Measurements from ENCODE around the gene PLCL1. TPM values are rescaled to one million over a fixed set of nuclear protein-coding genes. Genes with fewer than 3 reads are reported as not detected.

Gene PLCL1
- total RNA-seq, 2 experiments from 2014 or later, result 0.20 to 0.26 TPM

DNA sequence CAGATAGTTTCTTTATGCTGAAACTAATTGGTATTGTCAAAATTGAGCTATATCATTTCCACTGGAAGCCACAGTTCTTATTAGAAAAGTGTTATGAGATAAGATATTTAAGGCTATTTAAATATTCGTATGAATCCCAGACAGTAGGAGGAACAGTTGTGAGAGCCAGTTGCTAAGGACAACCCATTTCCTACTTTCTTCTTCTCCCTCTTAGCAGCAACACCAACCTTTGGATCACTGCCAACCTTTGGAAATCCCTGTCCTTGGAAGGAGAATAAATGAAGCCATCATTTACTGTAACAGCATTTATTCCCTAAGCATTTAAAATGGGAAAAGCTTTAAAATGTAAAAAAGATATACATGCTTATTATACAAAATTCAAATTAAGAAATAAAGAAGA, 85.8 kb downstream of the PLCL1 start:
- DNase-seq, result no peak
- no peaks in the 10 kb centered on the region for H3K36me3 Mint-ChIP-seq
- H3K4me3 Mint-ChIP-seq, result no peak overlapping the region
- H3K27me3 Mint-ChIP-seq, result no peaks in the 10 kb centered on the region
- no peak overlapping the region for H3K27ac Mint-ChIP-seq
- H3K9me3 Mint-ChIP-seq (ENCODE audit: low read depth), result no peaks in the 10 kb centered on the region
- no peak for ATAC-seq
- CTCF ChIA-PET, result no interaction called here
- peaks cover 13% of the 10 kb centered on the region for H3K4me1 Mint-ChIP-seq

DNA sequence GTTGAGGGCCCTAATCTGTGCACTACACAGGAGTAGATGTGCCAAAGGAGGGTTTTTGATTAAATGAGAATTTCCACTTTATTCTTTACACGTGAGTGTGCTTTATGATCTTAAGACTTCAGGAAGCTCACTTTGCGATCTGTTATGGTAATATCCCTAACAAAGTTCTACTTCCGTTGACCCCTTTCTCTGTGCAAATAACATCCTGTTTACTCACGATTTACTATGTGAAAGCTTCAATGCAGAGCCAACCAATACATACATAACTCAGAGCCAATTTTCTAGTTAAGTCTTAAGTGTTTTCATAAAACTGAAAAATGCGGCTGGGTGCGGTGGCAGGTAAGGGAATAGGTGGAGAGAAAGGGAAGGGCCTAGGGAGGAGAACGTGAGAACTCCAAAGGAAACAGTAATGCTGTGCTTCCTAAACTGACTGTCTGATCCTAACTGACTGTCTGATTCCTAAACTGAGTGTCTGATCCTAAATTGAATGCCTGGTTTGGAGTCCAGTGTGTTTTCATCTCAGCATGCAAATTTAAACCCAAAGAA, 87.6 kb downstream of the PLCL1 start:
- Mint-ChIP-seq H3K36me3 (no peaks in the 10 kb centered on the region), H3K4me1 (peaks cover 13% of the 10 kb centered on the region), H3K9me3 (ENCODE audit: low read depth) (no peaks in the 10 kb centered on the region), H3K27me3 (peaks cover under 1% of the 10 kb centered on the region), H3K27ac (no peak overlapping the region), H3K4me3 (no peak overlapping the region)
- ATAC-seq (no peak), DNase-seq (no peak)
- CTCF ChIA-PET, result no interaction called here

DNA sequence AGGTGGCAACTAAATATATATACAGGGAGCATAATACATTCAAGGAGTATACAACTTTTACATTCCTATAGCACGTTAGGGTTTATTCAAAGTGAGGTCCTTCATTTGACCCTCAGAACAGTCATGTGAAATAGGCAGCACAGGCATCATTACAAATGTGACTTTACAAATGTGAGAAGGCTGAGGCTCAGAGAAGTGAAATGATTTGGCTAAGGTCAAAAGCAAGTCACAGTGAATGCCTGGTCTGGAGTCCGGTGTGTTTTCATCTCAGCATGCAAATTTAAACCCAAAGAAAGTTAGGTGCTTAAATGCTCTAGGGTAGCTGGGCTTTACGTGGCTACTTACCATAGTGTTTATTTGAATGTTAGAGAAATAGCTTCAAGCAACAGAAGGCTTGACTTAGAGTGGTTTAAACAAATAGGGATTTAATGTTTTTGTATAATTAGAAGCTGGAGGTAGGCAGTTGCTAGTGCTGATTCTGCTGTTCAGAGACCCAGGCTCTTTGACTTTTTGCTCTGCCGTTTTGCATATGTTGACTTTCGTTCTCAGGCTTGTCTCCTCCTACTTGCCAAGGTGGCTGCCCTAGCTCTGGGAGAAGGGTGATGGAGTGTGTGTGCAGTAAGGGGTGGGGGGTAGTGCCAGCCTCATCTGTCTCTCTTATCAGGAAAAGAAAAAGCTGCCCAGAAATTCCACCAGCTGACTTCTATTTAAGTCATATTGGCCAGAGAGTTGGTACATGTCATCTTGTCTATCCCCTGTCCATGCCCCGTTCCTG, 89.2 kb downstream of the PLCL1 start:
- ATAC-seq, result no peak
- DNase-seq, result no peak
- no peaks in the 10 kb centered on the region for H3K36me3 Mint-ChIP-seq
- H3K4me1 Mint-ChIP-seq, result peaks cover 12% of the 10 kb centered on the region
- CTCF ChIA-PET, result no interaction called here
- peaks cover 3% of the 10 kb centered on the region for H3K27me3 Mint-ChIP-seq
- H3K27ac Mint-ChIP-seq, result no peak overlapping the region
- H3K4me3 Mint-ChIP-seq, result no peak overlapping the region
- H3K9me3 Mint-ChIP-seq (ENCODE audit: low read depth), result no peaks in the 10 kb centered on the region

DNA sequence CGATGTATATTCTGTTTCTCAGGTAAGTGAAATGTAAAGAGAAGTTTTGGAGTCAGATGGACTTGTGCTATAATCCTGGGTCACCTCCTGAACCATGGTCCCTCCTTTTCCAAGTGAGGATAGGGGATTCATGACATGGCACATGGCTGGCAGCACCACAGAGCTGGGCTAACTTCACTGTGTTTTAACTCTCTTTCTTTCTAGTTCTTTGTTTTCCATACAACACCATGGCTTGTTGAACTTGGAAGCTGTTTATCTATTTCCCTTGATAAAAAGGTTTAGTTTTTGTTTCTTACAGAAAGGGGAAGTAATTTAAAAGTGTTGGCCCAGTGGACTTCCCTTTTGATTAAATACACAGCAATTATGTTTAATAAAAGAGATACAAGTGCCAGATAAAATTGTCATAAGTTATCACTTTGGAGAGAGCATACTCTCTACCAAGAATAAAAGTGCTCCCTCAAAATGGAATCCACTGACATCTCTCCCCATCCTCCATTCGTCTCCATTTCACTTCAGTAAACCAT, 90.4 kb downstream of the PLCL1 start:
- DNase-seq, result no peak
- CTCF ChIA-PET, result no interaction called here
- ATAC-seq, result no peak
- no peak overlapping the region for H3K27ac Mint-ChIP-seq
- no peaks in the 10 kb centered on the region for H3K36me3 Mint-ChIP-seq
- H3K27me3 Mint-ChIP-seq, result peaks cover 3% of the 10 kb centered on the region
- H3K4me3 Mint-ChIP-seq, result no peak overlapping the region
- no peaks in the 10 kb centered on the region for H3K9me3 Mint-ChIP-seq (ENCODE audit: low read depth)
- H3K4me1 Mint-ChIP-seq, result peaks cover 6% of the 10 kb centered on the region

DNA sequence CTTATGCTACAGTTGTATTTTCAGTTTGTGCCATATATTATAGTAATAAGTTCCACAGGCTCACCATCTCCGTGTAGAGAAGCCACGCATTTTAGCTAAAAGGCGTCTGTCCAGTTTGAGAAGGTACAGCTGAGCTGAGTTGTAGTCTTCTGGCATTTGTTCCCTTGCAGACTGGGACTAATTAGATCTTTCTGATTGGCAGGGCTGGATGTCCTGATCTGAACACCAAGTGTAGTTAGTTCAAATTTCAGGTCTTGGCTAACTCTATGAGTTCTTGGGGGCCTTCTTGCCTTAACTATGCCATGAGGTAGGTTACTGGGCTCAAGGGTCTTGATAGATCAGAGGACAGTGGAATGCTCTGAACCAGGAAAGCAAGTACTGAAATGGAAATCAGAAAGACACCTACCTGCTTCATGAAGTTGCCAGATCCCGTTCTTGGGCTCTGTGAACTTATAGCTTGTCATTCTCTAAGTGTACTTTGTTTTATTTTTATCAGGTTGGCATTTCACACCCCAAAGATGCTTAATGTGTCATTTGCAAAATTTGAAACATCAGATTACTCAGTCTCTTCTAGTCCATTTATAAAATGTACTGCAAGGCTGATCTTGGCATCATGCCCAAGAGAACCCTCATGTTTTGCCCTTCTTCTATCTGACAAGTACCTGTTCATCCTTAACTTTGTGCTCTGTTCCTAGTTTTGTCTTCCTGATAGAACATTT, 93.7 kb downstream of the PLCL1 start:
- CTCF ChIA-PET, result no interaction called here
- Mint-ChIP-seq H3K9me3 (ENCODE audit: low read depth) (no peaks in the 10 kb centered on the region), H3K4me1 (no peaks in the 10 kb centered on the region), H3K27ac (no peak overlapping the region), H3K27me3 (peaks cover 18% of the 10 kb centered on the region), H3K4me3 (no peak overlapping the region), H3K36me3 (no peaks in the 10 kb centered on the region)
- DNase-seq (no peak), ATAC-seq (no peak)

DNA sequence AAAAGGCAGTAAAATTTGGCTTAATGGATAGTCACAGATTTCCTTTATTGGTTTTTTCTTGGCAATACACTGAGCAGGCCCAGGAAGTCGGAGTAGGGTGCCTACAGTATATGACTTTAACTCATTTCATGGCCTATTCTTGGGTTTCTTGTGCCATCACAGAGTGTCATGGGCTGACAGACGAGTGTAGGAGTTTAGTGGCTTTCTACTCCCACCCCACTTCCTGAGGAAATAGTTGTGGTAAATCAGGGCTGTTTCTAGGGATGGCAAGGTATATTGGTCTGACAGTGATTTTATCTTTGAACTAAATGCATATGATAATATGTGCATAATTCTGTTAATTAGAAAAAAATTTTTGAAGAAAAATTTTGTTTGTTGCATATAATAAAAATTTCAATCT, 100.1 kb downstream of the PLCL1 start:
- Mint-ChIP-seq H3K9me3 (ENCODE audit: low read depth) (no peaks in the 10 kb centered on the region), H3K27me3 (peaks cover 44% of the 10 kb centered on the region)
- DNase-seq, result no peak

DNA sequence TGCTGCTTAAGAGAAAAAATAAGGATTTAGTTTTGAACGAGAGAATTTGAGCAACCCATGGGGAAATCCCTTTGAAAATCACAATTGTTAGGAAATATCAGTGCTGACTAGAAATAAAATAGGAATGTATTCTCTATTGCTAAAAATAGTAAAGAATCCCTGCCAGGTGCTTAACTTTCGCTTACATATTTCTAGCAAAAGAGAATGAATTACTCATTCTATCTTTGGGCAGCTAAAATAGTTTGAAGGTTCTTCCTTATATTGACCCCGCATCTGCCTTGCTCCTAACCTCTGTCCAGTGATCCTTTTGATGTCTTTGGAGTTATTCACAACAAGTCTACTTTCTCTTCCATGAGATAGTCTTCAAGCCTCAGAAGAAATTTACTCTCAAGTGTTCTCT, 103.8 kb downstream of the PLCL1 start:
- Mint-ChIP-seq H3K4me3 (no peak overlapping the region), H3K36me3 (peaks cover 1% of the 10 kb centered on the region), H3K4me1 (peaks cover 5% of the 10 kb centered on the region), H3K9me3 (ENCODE audit: low read depth) (no peaks in the 10 kb centered on the region), H3K27me3 (peaks cover 37% of the 10 kb centered on the region), H3K27ac (no peak overlapping the region)
- DNase-seq, result no peak
- no peak for ATAC-seq
- CTCF ChIA-PET, result no interaction called here

More for the DNA sequence above, 100.1 kb downstream of the PLCL1 start:
- CTCF ChIA-PET, result interaction anchor here (0.8 kb wide), 1 partner anchor 52 kb away, joined by 3 read pairs; no protein-coding TSS in a partner anchor
- no peak for ATAC-seq
- Mint-ChIP-seq H3K4me3 (no peak overlapping the region), H3K36me3 (peaks cover 1% of the 10 kb centered on the region), H3K27ac (no peak overlapping the region), H3K4me1 (peaks cover 5% of the 10 kb centered on the region)

DNA sequence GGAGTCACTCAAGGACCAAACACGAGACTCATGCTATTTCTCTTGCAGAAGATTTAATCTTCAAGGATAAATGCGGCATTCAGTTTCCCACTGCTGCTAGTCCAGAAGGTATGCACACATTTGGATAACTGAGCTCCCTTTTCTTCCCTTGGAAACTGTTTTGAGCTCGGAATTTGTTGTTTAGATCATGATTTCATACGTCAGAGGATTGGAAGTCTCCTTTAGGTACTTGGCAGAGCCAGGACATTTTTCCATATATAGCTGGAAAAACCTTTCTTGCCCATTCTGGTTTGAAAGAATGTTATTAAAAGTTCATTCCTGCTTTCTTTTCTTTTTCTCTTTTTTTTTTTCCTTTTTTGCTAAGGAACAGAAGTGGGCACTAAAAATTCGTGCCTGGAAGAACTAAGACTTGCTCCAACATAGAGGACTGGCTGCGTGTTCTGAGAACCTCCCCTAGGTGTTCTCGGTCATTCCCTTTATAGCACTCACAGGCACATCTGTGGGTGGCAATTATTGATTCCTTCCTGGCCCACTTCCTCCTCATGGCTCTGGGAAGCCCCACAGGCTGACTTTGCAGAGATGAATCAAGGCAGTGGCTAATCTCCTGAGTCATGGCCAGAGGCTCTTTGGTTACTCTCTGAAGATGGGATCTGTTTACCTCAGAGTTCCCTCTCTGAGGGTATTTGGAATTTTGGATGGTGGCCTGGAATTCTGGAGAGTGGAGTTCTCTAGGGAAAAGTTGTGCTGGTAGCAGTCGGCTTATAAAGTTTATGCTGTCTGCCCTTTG, 104.8 kb downstream of the PLCL1 start:
- Mint-ChIP-seq H3K27ac (no peak overlapping the region), H3K9me3 (ENCODE audit: low read depth) (no peaks in the 10 kb centered on the region), H3K4me1 (peaks cover 3% of the 10 kb centered on the region), H3K36me3 (peaks cover under 1% of the 10 kb centered on the region), H3K4me3 (no peak overlapping the region), H3K27me3 (peaks cover 36% of the 10 kb centered on the region)
- no peak for ATAC-seq
- CTCF ChIA-PET, result no interaction called here
- DNase-seq, result no peak

DNA sequence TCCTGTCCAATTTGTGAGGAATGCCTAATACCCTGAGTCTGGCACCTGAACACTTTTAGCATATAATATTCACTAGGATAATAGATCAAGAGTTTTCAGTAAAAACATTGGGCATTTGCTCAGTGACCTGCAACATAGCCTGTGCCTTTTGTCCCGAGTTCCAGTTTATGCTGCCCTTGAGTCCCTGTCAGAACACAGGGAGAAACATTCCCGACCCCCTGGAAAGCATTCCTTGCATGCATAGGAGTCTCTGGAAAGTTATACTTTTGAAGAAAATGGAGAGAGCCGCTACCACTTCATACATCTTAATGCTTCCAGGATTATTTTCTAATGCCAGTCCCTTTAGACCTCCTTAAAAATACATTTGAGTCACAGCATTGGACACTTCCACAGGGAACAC, 107.3 kb downstream of the PLCL1 start:
- H3K27me3 Mint-ChIP-seq, result peaks cover 38% of the 10 kb centered on the region
- ATAC-seq (no peak), DNase-seq (no peak)
- no peaks in the 10 kb centered on the region for H3K9me3 Mint-ChIP-seq (ENCODE audit: low read depth)
- H3K4me1 Mint-ChIP-seq, result no peaks in the 10 kb centered on the region
- CTCF ChIA-PET, result no interaction called here
- no peaks in the 10 kb centered on the region for H3K36me3 Mint-ChIP-seq
- no peak overlapping the region for H3K4me3 Mint-ChIP-seq
- H3K27ac Mint-ChIP-seq, result no peak overlapping the region

DNA sequence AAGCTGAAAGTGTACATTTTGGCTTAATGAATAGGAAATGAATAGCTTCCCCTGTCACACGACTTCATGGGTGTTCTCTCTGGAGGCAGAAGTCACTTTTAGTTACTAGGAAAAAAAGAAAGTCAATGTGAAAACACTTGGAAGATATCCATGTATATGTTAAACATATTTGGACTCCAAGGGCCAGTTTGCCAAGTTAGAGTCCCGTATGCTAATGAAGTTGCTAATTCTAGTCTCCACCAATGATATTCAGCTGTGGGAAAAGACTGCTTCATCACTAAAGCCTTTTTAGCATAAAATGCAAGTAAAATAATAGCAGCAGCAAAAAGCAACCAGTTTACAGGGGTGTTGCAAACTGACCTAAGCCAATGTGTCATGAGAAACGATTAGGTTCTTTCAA, 108.7 kb downstream of the PLCL1 start:
- CTCF ChIA-PET, result no interaction called here
- Mint-ChIP-seq H3K4me1 (no peaks in the 10 kb centered on the region), H3K9me3 (ENCODE audit: low read depth) (peaks cover 2% of the 10 kb centered on the region), H3K27me3 (peaks cover 28% of the 10 kb centered on the region), H3K27ac (no peak overlapping the region), H3K4me3 (no peak overlapping the region), H3K36me3 (no peaks in the 10 kb centered on the region)
- DNase-seq (no peak), ATAC-seq (no peak)

DNA sequence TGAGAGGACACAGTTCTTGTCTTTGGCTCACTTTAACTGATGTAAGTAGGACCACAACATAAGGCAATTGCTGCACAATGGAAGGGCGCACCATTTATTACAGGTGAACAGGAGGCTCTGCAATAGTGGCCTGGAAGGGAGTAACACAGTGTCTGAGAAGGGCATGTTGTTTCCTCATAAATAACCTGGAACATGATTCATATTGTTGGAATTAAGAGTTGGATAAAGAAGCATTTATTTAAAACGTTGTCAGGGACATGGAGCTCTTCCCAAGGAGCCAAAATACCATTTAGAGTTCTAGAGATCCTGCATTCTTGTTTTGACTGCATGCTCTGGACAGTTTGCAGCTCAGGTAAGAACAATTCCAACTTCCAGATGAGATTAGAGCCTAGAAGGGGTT, 110.4 kb downstream of the PLCL1 start:
- no peak overlapping the region for H3K4me3 Mint-ChIP-seq
- ATAC-seq, result no peak

DNA sequence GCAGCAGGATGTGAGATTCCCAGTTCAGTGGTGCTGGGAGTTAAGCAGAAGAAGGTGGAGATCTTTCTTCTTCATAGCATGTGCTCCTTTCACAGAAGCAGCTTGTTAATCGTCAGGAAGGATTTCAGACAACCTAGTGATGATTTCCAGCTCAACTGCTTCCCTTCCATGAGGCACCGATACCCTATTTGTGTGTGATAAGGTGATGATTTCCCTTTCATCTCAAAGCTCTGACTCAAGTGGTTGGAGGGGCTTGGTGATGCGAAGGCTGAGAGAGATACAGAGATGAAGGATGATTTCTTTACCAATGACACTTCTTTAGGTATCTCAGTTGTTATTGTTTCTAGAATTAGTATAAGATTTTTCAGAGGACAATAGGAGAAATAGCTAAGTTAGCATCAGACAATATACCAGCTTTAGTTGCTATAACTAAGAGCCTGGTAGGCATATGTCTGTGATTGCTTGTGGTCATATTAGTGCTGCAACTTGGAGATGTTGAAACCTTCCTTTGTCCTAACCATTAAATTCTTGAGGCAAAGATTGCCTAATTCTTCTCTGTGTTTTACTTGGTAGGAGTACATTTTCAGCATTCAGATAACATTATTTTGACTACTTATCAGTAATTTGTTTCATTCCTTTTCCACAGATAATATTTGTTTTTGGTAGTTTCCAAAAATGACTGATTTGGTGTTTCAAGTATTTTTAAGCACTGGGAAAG, 111.3 kb downstream of the PLCL1 start:
- Mint-ChIP-seq H3K27ac (no peak overlapping the region), H3K4me1 (no peaks in the 10 kb centered on the region), H3K36me3 (no peaks in the 10 kb centered on the region), H3K9me3 (ENCODE audit: low read depth) (peaks cover 2% of the 10 kb centered on the region), H3K27me3 (peaks cover 13% of the 10 kb centered on the region), H3K4me3 (no peak overlapping the region)
- ATAC-seq (no peak), DNase-seq (no peak)
- CTCF ChIA-PET, result no interaction called here

More for the DNA sequence above, 110.4 kb downstream of the PLCL1 start:
- DNase-seq, result no peak
- Mint-ChIP-seq H3K9me3 (ENCODE audit: low read depth) (peaks cover 2% of the 10 kb centered on the region), H3K4me1 (no peaks in the 10 kb centered on the region), H3K36me3 (no peaks in the 10 kb centered on the region), H3K27me3 (peaks cover 18% of the 10 kb centered on the region), H3K27ac (no peak overlapping the region)
- CTCF ChIA-PET, result no interaction called here

DNA sequence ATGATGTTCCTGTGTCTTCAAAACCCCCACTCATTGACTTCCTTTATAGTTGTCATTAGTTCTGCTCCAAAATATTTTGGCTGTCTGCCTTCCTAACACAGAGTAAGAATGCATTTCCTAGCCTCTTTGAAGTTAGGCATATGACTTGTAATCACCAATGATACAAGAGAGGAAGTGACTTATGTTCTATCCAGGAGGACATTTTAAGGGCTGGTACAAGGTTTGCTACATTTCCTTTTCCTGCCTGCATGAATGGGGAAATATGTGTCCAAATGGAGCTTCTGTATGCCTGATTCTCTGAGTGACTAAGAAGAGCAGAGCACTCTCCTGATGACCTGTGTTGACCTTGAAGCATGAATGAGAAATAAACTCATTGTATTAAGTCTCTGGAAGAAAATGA, 115.1 kb downstream of the PLCL1 start:
- Mint-ChIP-seq H3K36me3 (no peaks in the 10 kb centered on the region), H3K4me3 (no peak overlapping the region), H3K27me3 (peaks cover 13% of the 10 kb centered on the region), H3K4me1 (no peaks in the 10 kb centered on the region), H3K27ac (no peak overlapping the region), H3K9me3 (ENCODE audit: low read depth) (peaks cover 2% of the 10 kb centered on the region)
- CTCF ChIA-PET, result no interaction called here
- DNase-seq, result no peak
- no peak for ATAC-seq

All from activated CD8-positive, alpha-beta memory T cell treated with anti-CD3 and anti-CD28 coated beads, Interleukin-2, amount 10 ng/mL, durations not matched to agents 7 days and 5 days (primary cell).